GM19351 (cell line): ENCODE data around the gene DMPK.
A peak's percentile ranks its signal among the peaks of the same experiment; 100 is the strongest.

Experiments used
- ATAC-seq: cut with Tn5 transposase; IDR thresholded peaks from one replicate; pipeline ENCODE4 v1.9.1; 2021; ENCODE audit warnings: mild to moderate bottlenecking, moderate library complexity; ENCODE audit not compliant: unreplicated experiment

Gene DMPK

GRCh38 chr19:45782162-45782691, at the start of gene DMPK:
DMPK (minus strand) TSS chr19:45782490; CDS start chr19:45782352, 138 bp downstream.
- no peak for ATAC-seq

- no peak for ATAC-seq
Observed at GRCh38 chr19:45828945-45829344, 46.7 kb upstream of the DMPK start.

- ATAC-seq = no peak
Observed at GRCh38 chr19:45828523-45828922, 46.2 kb upstream of the DMPK start.

GRCh38 chr19:45827459-45828093, 45.3 kb upstream of the DMPK start:
- no peak for ATAC-seq

- no peak for ATAC-seq
Observed at GRCh38 chr19:45826934-45827333, 44.6 kb upstream of the DMPK start.

GRCh38 chr19:45825917-45826893, 43.9 kb upstream of the DMPK start:
- ATAC-seq = no peak

GRCh38 chr19:45825263-45825605, 42.9 kb upstream of the DMPK start:
- no peak for ATAC-seq

- ATAC-seq = no peak
Observed at GRCh38 chr19:45824531-45825262, 42.4 kb upstream of the DMPK start.

- ATAC-seq = no peak
Observed at GRCh38 chr19:45824041-45824471, 41.8 kb upstream of the DMPK start.

GRCh38 chr19:45823182-45823581, 40.9 kb upstream of the DMPK start:
- ATAC-seq = no peak

GRCh38 chr19:45822716-45823115, 40.4 kb upstream of the DMPK start:
- no peak for ATAC-seq

- ATAC-seq = no peak
Observed at GRCh38 chr19:45821570-45821969, 39.3 kb upstream of the DMPK start.

GRCh38 chr19:45821103-45821521, 38.8 kb upstream of the DMPK start:
- no peak for ATAC-seq

- no peak for ATAC-seq
Observed at GRCh38 chr19:45820413-45821102, 38.3 kb upstream of the DMPK start.

GRCh38 chr19:45819769-45820168, 37.5 kb upstream of the DMPK start:
- ATAC-seq = no peak

GRCh38 chr19:45817725-45818301, 35.5 kb upstream of the DMPK start:
- no peak for ATAC-seq

GRCh38 chr19:45817010-45817724, 34.9 kb upstream of the DMPK start:
- ATAC-seq = peak; percentile 70

GRCh38 chr19:45816236-45817009, 34.1 kb upstream of the DMPK start:
- ATAC-seq = no peak
